GM23338 (cell line): Measurements from ENCODE around the gene ADH5.
"Not testable (repeated sequence)": the region's sequence is repeated elsewhere in the genome, so short reads cannot be mapped to it uniquely, and the experiment has no call there.

ENCODE experiments used
- CREB1 ChIP-seq: fragments of 250-450 bp; sonication (Bioruptor Pico); IDR thresholded peaks from 2 replicates; pipeline ENCODE4 v1.5.0; 2020; ENCODE audit warnings: low read depth, mild to moderate bottlenecking, moderate library complexity
- EZH2 ChIP-seq: fragments of 200-600 bp; sonication (generic); IDR thresholded peaks from one replicate; pipeline ENCODE4 v1.8.0; 2017; ENCODE audit warnings: antibody characterized with exemption, mild to moderate bottlenecking, low read depth; ENCODE audit not compliant: unreplicated experiment
- EZH2phosphoT487 ChIP-seq: fragments of 200-600 bp; sonication (generic); IDR thresholded peaks from one replicate; pipeline ENCODE4 v1.8.1; 2018; ENCODE audit warnings: antibody characterized with exemption; ENCODE audit not compliant: unreplicated experiment
- JUNB ChIP-seq: IDR thresholded peaks from one replicate; pipeline ENCODE4 v1.6.1; 2016; ENCODE audit warnings: antibody characterized with exemption; ENCODE audit not compliant: unreplicated experiment
- NANOG ChIP-seq: IDR thresholded peaks from 2 replicates; pipeline ENCODE4 v1.6.1; 2016; ENCODE audit warnings: antibody characterized with exemption, borderline replicate concordance
- POLR2AphosphoS5 ChIP-seq: IDR thresholded peaks from 2 replicates; pipeline ENCODE4 v1.6.1; 2016; ENCODE audit warnings: antibody characterized with exemption, low read depth
- STAT1 ChIP-seq: IDR thresholded peaks from one replicate; pipeline ENCODE4 v1.6.1; 2016; ENCODE audit warnings: antibody characterized with exemption; ENCODE audit not compliant: unreplicated experiment
- ZNF114 ChIP-seq: fragments of 250-450 bp; sonication (Bioruptor Pico); IDR thresholded peaks from 2 replicates; pipeline ENCODE4 v1.5.0; 2020; ENCODE audit warnings: mild to moderate bottlenecking, moderate library complexity
- ZNF331 ChIP-seq: fragments of 250-450 bp; sonication (Bioruptor Pico); IDR thresholded peaks from 2 replicates; pipeline ENCODE4 v1.5.0; 2020; ENCODE audit warnings: low read depth, mild to moderate bottlenecking, moderate library complexity
- TF ChIP-seq, protein P1 (sequence below), 2 experiments: fragments of 200-600 bp in 1 of 2; sonication (generic) in 1 of 2; conservative IDR thresholded peaks; 2 replicates each; pipeline versions ENCODE4 v1.5.1 to v1.6.1; 2016 to 2017; ENCODE audit warnings: antibody characterized with exemption in 2 of 2, low read depth in 2 of 2, mild to moderate bottlenecking in 2 of 2, moderate library complexity in 1 of 2
- TF ChIP-seq, protein P2 (sequence below): IDR thresholded peaks from one replicate; pipeline ENCODE4 v1.6.1; 2018; ENCODE audit warnings: antibody characterized with exemption; ENCODE audit not compliant: unreplicated experiment
- TF ChIP-seq, protein P3 (sequence below): IDR thresholded peaks from 2 replicates; pipeline ENCODE4 v1.6.1; 2016; ENCODE audit warnings: antibody characterized with exemption

DNA sequence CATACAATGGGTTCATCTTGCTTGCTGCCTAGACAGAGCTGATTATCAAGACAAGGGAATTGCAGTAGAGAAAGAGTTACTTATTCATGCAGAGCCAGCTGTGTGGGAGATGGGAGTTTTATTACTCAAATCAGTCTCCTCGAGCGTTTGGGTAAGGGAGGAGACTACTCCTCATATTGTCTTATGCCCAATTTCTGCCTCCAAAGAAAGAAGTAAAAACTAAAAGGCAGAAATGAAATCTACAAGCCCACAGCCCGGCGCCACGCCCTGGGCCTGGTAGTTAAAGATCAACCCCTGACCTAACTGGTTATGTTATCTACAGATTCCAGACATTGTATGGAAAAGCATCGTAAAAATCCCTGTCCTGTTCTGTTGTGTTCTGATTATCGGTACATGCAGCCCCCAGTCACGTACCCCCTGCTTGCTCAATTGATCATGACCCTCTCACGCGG, 64.8 kb downstream of the ADH5 start:
- TF ChIP-seq, protein P1, sequence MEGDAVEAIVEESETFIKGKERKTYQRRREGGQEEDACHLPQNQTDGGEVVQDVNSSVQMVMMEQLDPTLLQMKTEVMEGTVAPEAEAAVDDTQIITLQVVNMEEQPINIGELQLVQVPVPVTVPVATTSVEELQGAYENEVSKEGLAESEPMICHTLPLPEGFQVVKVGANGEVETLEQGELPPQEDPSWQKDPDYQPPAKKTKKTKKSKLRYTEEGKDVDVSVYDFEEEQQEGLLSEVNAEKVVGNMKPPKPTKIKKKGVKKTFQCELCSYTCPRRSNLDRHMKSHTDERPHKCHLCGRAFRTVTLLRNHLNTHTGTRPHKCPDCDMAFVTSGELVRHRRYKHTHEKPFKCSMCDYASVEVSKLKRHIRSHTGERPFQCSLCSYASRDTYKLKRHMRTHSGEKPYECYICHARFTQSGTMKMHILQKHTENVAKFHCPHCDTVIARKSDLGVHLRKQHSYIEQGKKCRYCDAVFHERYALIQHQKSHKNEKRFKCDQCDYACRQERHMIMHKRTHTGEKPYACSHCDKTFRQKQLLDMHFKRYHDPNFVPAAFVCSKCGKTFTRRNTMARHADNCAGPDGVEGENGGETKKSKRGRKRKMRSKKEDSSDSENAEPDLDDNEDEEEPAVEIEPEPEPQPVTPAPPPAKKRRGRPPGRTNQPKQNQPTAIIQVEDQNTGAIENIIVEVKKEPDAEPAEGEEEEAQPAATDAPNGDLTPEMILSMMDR (conservative IDR thresholded peaks at IDR 0.05; ENCODE audit: low read depth in 2 of 2) = not testable (repeated sequence)
- not testable (repeated sequence) for TF ChIP-seq EZH2phosphoT487; CREB1 (CRISPR knock-in tag); STAT1; POLR2AphosphoS5; EZH2; JUNB; NANOG; ZNF114 (CRISPR knock-in tag); ZNF331
- TF ChIP-seq, protein P2, sequence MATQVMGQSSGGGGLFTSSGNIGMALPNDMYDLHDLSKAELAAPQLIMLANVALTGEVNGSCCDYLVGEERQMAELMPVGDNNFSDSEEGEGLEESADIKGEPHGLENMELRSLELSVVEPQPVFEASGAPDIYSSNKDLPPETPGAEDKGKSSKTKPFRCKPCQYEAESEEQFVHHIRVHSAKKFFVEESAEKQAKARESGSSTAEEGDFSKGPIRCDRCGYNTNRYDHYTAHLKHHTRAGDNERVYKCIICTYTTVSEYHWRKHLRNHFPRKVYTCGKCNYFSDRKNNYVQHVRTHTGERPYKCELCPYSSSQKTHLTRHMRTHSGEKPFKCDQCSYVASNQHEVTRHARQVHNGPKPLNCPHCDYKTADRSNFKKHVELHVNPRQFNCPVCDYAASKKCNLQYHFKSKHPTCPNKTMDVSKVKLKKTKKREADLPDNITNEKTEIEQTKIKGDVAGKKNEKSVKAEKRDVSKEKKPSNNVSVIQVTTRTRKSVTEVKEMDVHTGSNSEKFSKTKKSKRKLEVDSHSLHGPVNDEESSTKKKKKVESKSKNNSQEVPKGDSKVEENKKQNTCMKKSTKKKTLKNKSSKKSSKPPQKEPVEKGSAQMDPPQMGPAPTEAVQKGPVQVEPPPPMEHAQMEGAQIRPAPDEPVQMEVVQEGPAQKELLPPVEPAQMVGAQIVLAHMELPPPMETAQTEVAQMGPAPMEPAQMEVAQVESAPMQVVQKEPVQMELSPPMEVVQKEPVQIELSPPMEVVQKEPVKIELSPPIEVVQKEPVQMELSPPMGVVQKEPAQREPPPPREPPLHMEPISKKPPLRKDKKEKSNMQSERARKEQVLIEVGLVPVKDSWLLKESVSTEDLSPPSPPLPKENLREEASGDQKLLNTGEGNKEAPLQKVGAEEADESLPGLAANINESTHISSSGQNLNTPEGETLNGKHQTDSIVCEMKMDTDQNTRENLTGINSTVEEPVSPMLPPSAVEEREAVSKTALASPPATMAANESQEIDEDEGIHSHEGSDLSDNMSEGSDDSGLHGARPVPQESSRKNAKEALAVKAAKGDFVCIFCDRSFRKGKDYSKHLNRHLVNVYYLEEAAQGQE = not testable (repeated sequence)
- TF ChIP-seq, protein P3, sequence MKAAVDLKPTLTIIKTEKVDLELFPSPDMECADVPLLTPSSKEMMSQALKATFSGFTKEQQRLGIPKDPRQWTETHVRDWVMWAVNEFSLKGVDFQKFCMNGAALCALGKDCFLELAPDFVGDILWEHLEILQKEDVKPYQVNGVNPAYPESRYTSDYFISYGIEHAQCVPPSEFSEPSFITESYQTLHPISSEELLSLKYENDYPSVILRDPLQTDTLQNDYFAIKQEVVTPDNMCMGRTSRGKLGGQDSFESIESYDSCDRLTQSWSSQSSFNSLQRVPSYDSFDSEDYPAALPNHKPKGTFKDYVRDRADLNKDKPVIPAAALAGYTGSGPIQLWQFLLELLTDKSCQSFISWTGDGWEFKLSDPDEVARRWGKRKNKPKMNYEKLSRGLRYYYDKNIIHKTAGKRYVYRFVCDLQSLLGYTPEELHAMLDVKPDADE = not testable (repeated sequence)
